Measurements from ENCODE around the gene PEX14.
"Not testable (repeated sequence)": the region's sequence is repeated elsewhere in the genome, so short reads cannot be mapped to it uniquely, and the experiment has no call there.

The PEX14 gene

GRCh38 chr1:10438677-10439163 is 36.0 kb upstream of the PEX14 start:
- no peaks in the 10 kb centered on the region for H3K4me1 ChIP-seq (ENCODE audit: insufficient read depth, low read length)
- no peak overlapping the region for H3K4me3 ChIP-seq (ENCODE audit: low read length)
- H3K9me3 ChIP-seq (ENCODE audit: low read length), result no peaks in the 10 kb centered on the region
- no peaks in the 10 kb centered on the region for H3K27me3 ChIP-seq (ENCODE audit: insufficient read depth, low read length)
- H2AFZ ChIP-seq (ENCODE audit: low read depth, low read length), result no peak overlapping the region
- H3K36me3 ChIP-seq (ENCODE audit: insufficient read depth, low read length), result peaks cover 11% of the 10 kb centered on the region

- Histone ChIP-seq H3K27me3 (ENCODE audit: insufficient read depth, low read length) (no peaks in the 10 kb centered on the region), H3K4me3 (ENCODE audit: low read length) (no peak overlapping the region), H2AFZ (ENCODE audit: low read depth, low read length) (no peak overlapping the region), H3K9me3 (ENCODE audit: low read length) (no peaks in the 10 kb centered on the region), H3K4me1 (ENCODE audit: insufficient read depth, low read length) (no peaks in the 10 kb centered on the region), H3K36me3 (ENCODE audit: insufficient read depth, low read length) (peaks cover 15% of the 10 kb centered on the region)
Observed at GRCh38 chr1:10440305-10440704, 34.4 kb upstream of the PEX14 start.

- Histone ChIP-seq H3K9me3 (ENCODE audit: low read length) (no peaks in the 10 kb centered on the region), H3K36me3 (ENCODE audit: insufficient read depth, low read length) (peaks cover 20% of the 10 kb centered on the region), H2AFZ (ENCODE audit: low read depth, low read length) (no peak overlapping the region), H3K27me3 (ENCODE audit: insufficient read depth, low read length) (no peaks in the 10 kb centered on the region), H3K4me3 (ENCODE audit: low read length) (no peak overlapping the region), H3K4me1 (ENCODE audit: insufficient read depth, low read length) (no peaks in the 10 kb centered on the region)
Observed at GRCh38 chr1:10440794-10441193, 34.0 kb upstream of the PEX14 start.

GRCh38 chr1:10444248-10444647 is 30.5 kb upstream of the PEX14 start:
- H3K4me3 ChIP-seq (ENCODE audit: low read length), result no peak overlapping the region
- H3K27me3 ChIP-seq (ENCODE audit: insufficient read depth, low read length), result no peaks in the 10 kb centered on the region
- H2AFZ ChIP-seq (ENCODE audit: low read depth, low read length), result no peak overlapping the region
- no peaks in the 10 kb centered on the region for H3K4me1 ChIP-seq (ENCODE audit: insufficient read depth, low read length)
- H3K36me3 ChIP-seq (ENCODE audit: insufficient read depth, low read length), result peaks cover 19% of the 10 kb centered on the region
- H3K9me3 ChIP-seq (ENCODE audit: low read length), result no peaks in the 10 kb centered on the region

- Histone ChIP-seq H3K27me3 (ENCODE audit: insufficient read depth, low read length) (no peaks in the 10 kb centered on the region), H3K4me3 (ENCODE audit: low read length) (no peak overlapping the region), H3K36me3 (ENCODE audit: insufficient read depth, low read length) (peaks cover 19% of the 10 kb centered on the region), H3K4me1 (ENCODE audit: insufficient read depth, low read length) (no peaks in the 10 kb centered on the region), H3K9me3 (ENCODE audit: low read length) (no peaks in the 10 kb centered on the region), H2AFZ (ENCODE audit: low read depth, low read length) (no peak overlapping the region)
Observed at GRCh38 chr1:10444795-10445397, 29.9 kb upstream of the PEX14 start.

GRCh38 chr1:10446790-10447422 is 27.8 kb upstream of the PEX14 start:
- H3K4me3 ChIP-seq (ENCODE audit: low read length), result no peak overlapping the region
- H3K9me3 ChIP-seq (ENCODE audit: low read length), result no peaks in the 10 kb centered on the region
- peaks cover 8% of the 10 kb centered on the region for H3K4me1 ChIP-seq (ENCODE audit: insufficient read depth, low read length)
- no peak overlapping the region for H2AFZ ChIP-seq (ENCODE audit: low read depth, low read length)
- peaks cover 17% of the 10 kb centered on the region for H3K36me3 ChIP-seq (ENCODE audit: insufficient read depth, low read length)
- no peaks in the 10 kb centered on the region for H3K27me3 ChIP-seq (ENCODE audit: insufficient read depth, low read length)

- H3K4me1 ChIP-seq (ENCODE audit: insufficient read depth, low read length), result peaks cover 8% of the 10 kb centered on the region
- H3K36me3 ChIP-seq (ENCODE audit: insufficient read depth, low read length), result peaks cover 13% of the 10 kb centered on the region
- H3K9me3 ChIP-seq (ENCODE audit: low read length), result no peaks in the 10 kb centered on the region
- H2AFZ ChIP-seq (ENCODE audit: low read depth, low read length), result no peak within 1 kb of the TSS
- H3K4me3 ChIP-seq (ENCODE audit: low read length), result no peak within 1 kb of the TSS
- H3K27me3 ChIP-seq (ENCODE audit: insufficient read depth, low read length), result no peaks in the 10 kb centered on the region
Observed at GRCh38 chr1:10449751-10450150, 25.0 kb upstream of the PEX14 start, which contains the start of gene CORT. Gene CORT (plus strand): TSS chr1:10450031. CDS start chr1:10450224, 193 bp downstream.

GRCh38 chr1:10450156-10450814 is 24.5 kb upstream of the PEX14 start:
- Histone ChIP-seq H3K27me3 (ENCODE audit: insufficient read depth, low read length) (no peaks in the 10 kb centered on the region), H3K4me3 (ENCODE audit: low read length) (no peak overlapping the region), H3K36me3 (ENCODE audit: insufficient read depth, low read length) (peaks cover 9% of the 10 kb centered on the region), H2AFZ (ENCODE audit: low read depth, low read length) (no peak overlapping the region), H3K4me1 (ENCODE audit: insufficient read depth, low read length) (peaks cover 8% of the 10 kb centered on the region), H3K9me3 (ENCODE audit: low read length) (no peaks in the 10 kb centered on the region)

- Histone ChIP-seq H3K27me3 (ENCODE audit: insufficient read depth, low read length) (no peaks in the 10 kb centered on the region), H2AFZ (ENCODE audit: low read depth, low read length) (no peak overlapping the region), H3K36me3 (ENCODE audit: insufficient read depth, low read length) (peaks cover 4% of the 10 kb centered on the region), H3K9me3 (ENCODE audit: low read length) (no peaks in the 10 kb centered on the region), H3K4me1 (ENCODE audit: insufficient read depth, low read length) (peaks cover 8% of the 10 kb centered on the region), H3K4me3 (ENCODE audit: low read length) (no peak overlapping the region)
Observed at GRCh38 chr1:10450836-10451235, 23.9 kb upstream of the PEX14 start.

- Histone ChIP-seq H3K4me3 (ENCODE audit: low read length) (no peak overlapping the region), H3K36me3 (ENCODE audit: insufficient read depth, low read length) (peaks cover 4% of the 10 kb centered on the region), H3K9me3 (ENCODE audit: low read length) (no peaks in the 10 kb centered on the region), H3K27me3 (ENCODE audit: insufficient read depth, low read length) (no peaks in the 10 kb centered on the region), H2AFZ (ENCODE audit: low read depth, low read length) (no peak overlapping the region), H3K4me1 (ENCODE audit: insufficient read depth, low read length) (peaks cover 8% of the 10 kb centered on the region)
Observed at GRCh38 chr1:10451287-10451686, 23.5 kb upstream of the PEX14 start.

GRCh38 chr1:10456048-10456447 is 18.7 kb upstream of the PEX14 start:
- H3K4me1 ChIP-seq (ENCODE audit: insufficient read depth, low read length), result peaks cover 6% of the 10 kb centered on the region
- peaks cover 8% of the 10 kb centered on the region for H3K36me3 ChIP-seq (ENCODE audit: insufficient read depth, low read length)
- H3K27me3 ChIP-seq (ENCODE audit: insufficient read depth, low read length), result no peaks in the 10 kb centered on the region
- no peaks in the 10 kb centered on the region for H3K9me3 ChIP-seq (ENCODE audit: low read length)
- H3K4me3 ChIP-seq (ENCODE audit: low read length), result no peak overlapping the region
- H2AFZ ChIP-seq (ENCODE audit: low read depth, low read length), result no peak overlapping the region

- Histone ChIP-seq H3K4me1 (ENCODE audit: insufficient read depth, low read length) (no peaks in the 10 kb centered on the region), H3K36me3 (ENCODE audit: insufficient read depth, low read length) (peaks cover 14% of the 10 kb centered on the region), H3K4me3 (ENCODE audit: low read length) (no peak overlapping the region), H3K27me3 (ENCODE audit: insufficient read depth, low read length) (no peaks in the 10 kb centered on the region), H2AFZ (ENCODE audit: low read depth, low read length) (no peak overlapping the region), H3K9me3 (ENCODE audit: low read length) (no peaks in the 10 kb centered on the region)
Observed at GRCh38 chr1:10456661-10457060, 18.1 kb upstream of the PEX14 start.

- peaks cover 19% of the 10 kb centered on the region for H3K36me3 ChIP-seq (ENCODE audit: insufficient read depth, low read length)
- H3K9me3 ChIP-seq (ENCODE audit: low read length); H2AFZ ChIP-seq (ENCODE audit: low read depth, low read length); H3K27me3 ChIP-seq (ENCODE audit: insufficient read depth, low read length); H3K4me3 ChIP-seq (ENCODE audit: low read length); H3K4me1 ChIP-seq (ENCODE audit: insufficient read depth, low read length): not testable (repeated sequence)
Observed at GRCh38 chr1:10457462-10457861, 17.3 kb upstream of the PEX14 start.

Data from neuron (in vitro differentiated cells).